Trophoblast cell (in vitro differentiated cells and primary cell): ENCODE measurements around the gene AACS.

Experiments used
- DNase-seq, 2 donors: peaks; one replicate each; pipeline ENCODE4 v3.0.0-alpha.2; 2016
- H2AFZ ChIP-seq: 2 replicates; pipeline ENCODE4 v1.6.1; 2013; ENCODE audit warnings: low read length, moderate library complexity, mild to moderate bottlenecking; ENCODE audit not compliant: insufficient read depth, poor library complexity
- H2AK5ac ChIP-seq: 2 replicates; pipeline ENCODE4 v1.6.1; 2013; ENCODE audit warnings: mild to moderate bottlenecking, low read length
- H2BK120ac ChIP-seq: 2 replicates; pipeline ENCODE4 v1.6.1; 2013; ENCODE audit warnings: low read length, mild to moderate bottlenecking, moderate library complexity; ENCODE audit not compliant: insufficient read depth, poor library complexity
- H2BK12ac ChIP-seq: 2 replicates; pipeline ENCODE4 v1.6.1; 2013; ENCODE audit warnings: mild to moderate bottlenecking, low read length, moderate library complexity
- H2BK5ac ChIP-seq: 2 replicates; pipeline ENCODE4 v1.6.1; 2013; ENCODE audit warnings: low read length, low read depth, moderate library complexity, mild to moderate bottlenecking; ENCODE audit not compliant: poor library complexity
- H3K14ac ChIP-seq: 2 replicates; pipeline ENCODE4 v1.6.1; 2013; ENCODE audit warnings: mild to moderate bottlenecking, low read length
- H3K18ac ChIP-seq: 2 replicates; pipeline ENCODE4 v1.6.1; 2013; ENCODE audit warnings: mild to moderate bottlenecking, low read length
- H3K23ac ChIP-seq: 2 replicates; pipeline ENCODE4 v1.6.1; 2013; ENCODE audit warnings: low read length
- H3K27ac ChIP-seq: 2 replicates; pipeline ENCODE4 v1.5.1; 2013; ENCODE audit warnings: low read depth, mild to moderate bottlenecking, inconsistent platforms, low read length, moderate library complexity
- H3K27me3 ChIP-seq: 2 replicates; pipeline ENCODE4 v1.6.1; 2013; ENCODE audit warnings: inconsistent platforms, mild to moderate bottlenecking, low read length, moderate library complexity; ENCODE audit not compliant: insufficient read depth
- H3K36me3 ChIP-seq, 2 experiments: 1 replicate in 1 of 2; 2 replicates in 1 of 2; pipeline ENCODE4 v1.6.1; 2013; ENCODE audit warnings: low read length in 2 of 2, mild to moderate bottlenecking in 2 of 2, moderate library complexity in 1 of 2; ENCODE audit not compliant: insufficient read depth in 2 of 2, control insufficient read depth in 1 of 2
- H3K4ac ChIP-seq: 2 replicates; pipeline ENCODE4 v1.6.1; 2013; ENCODE audit warnings: low read depth, mild to moderate bottlenecking, low read length, moderate library complexity
- H3K4me1 ChIP-seq, 2 experiments: 1 replicate in 1 of 2; 2 replicates in 1 of 2; pipeline ENCODE4 v1.6.1; 2013; ENCODE audit warnings: low read length in 2 of 2, mild to moderate bottlenecking in 2 of 2, moderate library complexity in 1 of 2; ENCODE audit not compliant: insufficient read depth in 2 of 2, control insufficient read depth in 1 of 2
- H3K4me2 ChIP-seq: 2 replicates; pipeline ENCODE4 v1.6.1; 2013; ENCODE audit warnings: inconsistent platforms, mild to moderate bottlenecking, low read length, moderate library complexity
- H3K4me3 ChIP-seq: 2 replicates; pipeline ENCODE4 v1.5.1; 2013; ENCODE audit warnings: mild to moderate bottlenecking, low read depth, low read length, inconsistent platforms
- H3K79me1 ChIP-seq: one replicate; pipeline ENCODE4 v1.6.1; 2013; ENCODE audit warnings: low read length
- H3K79me2 ChIP-seq: 2 replicates; pipeline ENCODE4 v1.6.1; 2013; ENCODE audit warnings: low read length, mild to moderate bottlenecking; ENCODE audit not compliant: control insufficient read depth, insufficient read depth, poor library complexity
- H3K9ac ChIP-seq: 2 replicates; pipeline ENCODE4 v1.6.1; 2013; ENCODE audit warnings: mild to moderate bottlenecking, low read length
- H3K9me3 ChIP-seq: 2 replicates; pipeline ENCODE4 v1.6.1; 2013; ENCODE audit warnings: low read depth, mild to moderate bottlenecking, control low read depth, inconsistent platforms, low read length; ENCODE audit not compliant: insufficient read depth
- H4K12ac ChIP-seq: 2 replicates; pipeline ENCODE4 v1.6.1; 2013; ENCODE audit warnings: low read depth, mild to moderate bottlenecking, low read length, moderate library complexity
- H4K8ac ChIP-seq: 2 replicates; pipeline ENCODE4 v1.6.1; 2013; ENCODE audit warnings: low read depth, mild to moderate bottlenecking, low read length, moderate library complexity
- H4K91ac ChIP-seq: one replicate; pipeline ENCODE4 v1.6.1; 2013; ENCODE audit warnings: low read depth, mild to moderate bottlenecking, low read length, moderate library complexity
- WGBS: extraction: QIAGEN DNeasy Blood & Tissue Kit; methylation state at CpG from one replicate; pipeline ENCODE4 v1.1.7; 2013; ENCODE audit warnings: missing lambda C conversion rate; ENCODE audit not compliant: insufficient read length, insufficient coverage; ENCODE audit errors: extremely low coverage; 5-methylcytosine and 5-hydroxymethylcytosine counted together

Gene AACS

GRCh38 chr12:125098676-125099408, 33.6 kb downstream of the AACS start:
- Histone ChIP-seq H3K9ac (no peak overlapping the region), H3K18ac (no peak overlapping the region), H2AK5ac (no peak overlapping the region), H3K79me1 (no peaks in the 10 kb centered on the region), H3K79me2 (no peaks in the 10 kb centered on the region), H2AFZ (no peak overlapping the region), H2BK12ac (no peak overlapping the region), H3K4me3 (no peak overlapping the region), H4K12ac (no peak overlapping the region), H3K27ac (no peak overlapping the region), H4K91ac (no peak overlapping the region), H3K4me2 (no peak overlapping the region), H3K4ac (no peak overlapping the region), H3K36me3 (peaks cover 11 to 19% of the 10 kb centered on the region in 2 experiments), H2BK120ac (no peak overlapping the region), H4K8ac (no peak overlapping the region), H3K9me3 (no peaks in the 10 kb centered on the region), H2BK5ac (no peak overlapping the region), H3K23ac (no peak overlapping the region), H3K27me3 (no peaks in the 10 kb centered on the region), H3K4me1 (no peaks in the 10 kb centered on the region), H3K14ac (no peak overlapping the region)
- WGBS: no CpG with 5 or more reads among the region's 15 CpGs
- DNase-seq: no peak

- no CpG with 5 or more reads among the region's 7 CpGs for WGBS
These were observed 34.2 kb downstream of the AACS start for GRCh38 chr12:125099409-125099782.

DNA sequence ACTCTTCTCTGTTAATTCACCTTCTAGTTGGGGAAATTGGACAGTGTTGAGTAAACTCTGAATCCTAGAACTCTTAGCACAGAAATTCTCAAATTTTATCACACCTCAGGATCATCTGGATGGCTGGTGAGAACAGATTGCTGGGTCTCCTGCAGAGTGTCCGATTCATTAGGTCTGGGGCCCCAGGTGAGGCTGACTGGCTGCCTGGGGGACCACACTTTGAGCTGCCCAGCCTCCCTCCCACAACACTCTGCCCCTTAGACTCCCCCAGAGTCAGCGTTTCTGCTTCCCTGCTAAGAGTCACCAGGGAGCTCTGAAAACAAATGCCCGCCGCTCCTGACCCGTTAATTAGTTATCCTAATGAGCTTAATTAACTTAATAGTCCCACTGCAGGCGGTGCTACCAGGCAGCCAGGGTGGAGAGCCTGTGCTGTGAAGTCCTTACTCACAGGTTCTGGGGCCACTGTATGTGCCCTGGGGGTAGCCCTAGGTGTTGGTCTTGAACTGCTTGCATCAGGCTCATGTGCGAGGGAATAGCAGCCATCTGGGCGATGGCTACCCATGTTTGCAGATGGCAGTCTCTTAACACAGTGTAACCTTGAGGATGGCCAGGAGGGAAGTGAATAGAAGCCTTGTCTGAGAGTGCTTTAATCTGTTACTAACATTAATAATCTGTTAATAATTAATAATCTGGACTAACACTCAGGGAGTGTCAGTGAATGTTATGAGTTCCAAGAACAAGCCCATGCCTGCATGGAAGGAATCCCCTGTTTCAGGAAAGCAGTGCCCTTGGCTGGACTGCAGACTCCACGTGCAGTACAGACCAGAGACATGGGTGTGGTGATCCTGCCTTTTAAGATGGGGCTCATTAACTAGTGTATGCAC, 35.6 kb downstream of the AACS start:
- Histone ChIP-seq H3K27ac (no peak overlapping the region), H2BK120ac (no peak overlapping the region), H3K9me3 (no peaks in the 10 kb centered on the region), H3K23ac (no peak overlapping the region), H4K91ac (no peak overlapping the region), H3K18ac (no peak overlapping the region), H4K8ac (no peak overlapping the region), H3K9ac (no peak overlapping the region), H4K12ac (no peak overlapping the region), H3K4me1 (no peaks in the 10 kb centered on the region), H2BK5ac (no peak overlapping the region), H3K27me3 (no peaks in the 10 kb centered on the region), H3K79me2 (no peaks in the 10 kb centered on the region), H2BK12ac (no peak overlapping the region), H3K4me2 (no peak overlapping the region), H3K14ac (no peak overlapping the region), H3K4me3 (no peak overlapping the region), H2AFZ (no peak overlapping the region), H2AK5ac (no peak overlapping the region), H3K4ac (no peak overlapping the region), H3K36me3 (peaks cover 4 to 20% of the 10 kb centered on the region in 2 experiments), H3K79me1 (no peaks in the 10 kb centered on the region)
- WGBS: no CpG with 5 or more reads among the region's 9 CpGs
- DNase-seq: no peak

More at GRCh38 chr12:125099409-125099782, 34.2 kb downstream of the AACS start:
- H3K79me2 ChIP-seq: no peaks in the 10 kb centered on the region
- no peaks in the 10 kb centered on the region for H3K9me3 ChIP-seq
- H3K36me3 ChIP-seq: peaks cover 9 to 20% of the 10 kb centered on the region in 2 experiments
- H3K14ac ChIP-seq: no peak overlapping the region
- DNase-seq: no peak
- no peak overlapping the region for H2AFZ ChIP-seq
- no peak overlapping the region for H3K4ac ChIP-seq
- no peak overlapping the region for H3K18ac ChIP-seq
- no peak overlapping the region for H2AK5ac ChIP-seq
- H3K27ac ChIP-seq: no peak overlapping the region
- no peak overlapping the region for H3K4me2 ChIP-seq
- no peaks in the 10 kb centered on the region for H3K4me1 ChIP-seq
- H2BK12ac ChIP-seq: no peak overlapping the region
- no peaks in the 10 kb centered on the region for H3K79me1 ChIP-seq
- no peak overlapping the region for H3K9ac ChIP-seq
- H2BK120ac ChIP-seq: no peak overlapping the region
- H3K27me3 ChIP-seq: no peaks in the 10 kb centered on the region
- H4K91ac ChIP-seq: no peak overlapping the region
- no peak overlapping the region for H2BK5ac ChIP-seq
- no peak overlapping the region for H4K8ac ChIP-seq
- no peak overlapping the region for H3K4me3 ChIP-seq
- H4K12ac ChIP-seq: no peak overlapping the region
- H3K23ac ChIP-seq: no peak overlapping the region

DNA sequence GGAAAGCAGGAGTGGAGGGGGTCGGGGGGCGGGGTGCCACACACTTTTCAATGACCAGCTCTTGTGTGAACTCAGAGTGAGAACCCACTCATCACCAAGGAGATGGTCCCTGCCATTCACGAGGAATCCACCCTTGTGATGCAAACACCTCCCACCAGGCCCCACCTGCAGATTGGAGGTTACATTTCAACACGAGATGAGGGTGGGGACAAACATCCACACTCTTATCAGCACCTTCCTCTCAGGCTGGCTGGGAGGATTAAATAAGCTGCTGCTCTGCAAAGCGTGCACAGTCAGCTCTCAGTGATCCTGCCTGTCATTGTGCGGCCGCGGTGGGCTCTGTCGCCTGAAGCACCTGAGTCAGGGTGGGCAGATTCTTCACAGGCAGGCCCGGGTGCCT, 39.7 kb downstream of the AACS start:
- Histone ChIP-seq H2BK5ac (no peak overlapping the region), H3K9me3 (no peaks in the 10 kb centered on the region)
- no CpG with 5 or more reads among the region's 10 CpGs for WGBS

More for the DNA sequence above, 39.7 kb downstream of the AACS start:
- no peak overlapping the region for H3K4ac ChIP-seq
- H4K8ac ChIP-seq: no peak overlapping the region
- no peak overlapping the region for H3K14ac ChIP-seq
- H4K12ac ChIP-seq: no peak overlapping the region
- H4K91ac ChIP-seq: no peak overlapping the region
- no peak overlapping the region for H3K9ac ChIP-seq
- H3K79me2 ChIP-seq: no peaks in the 10 kb centered on the region
- no peak overlapping the region for H3K27ac ChIP-seq
- H3K36me3 ChIP-seq: peaks cover 9 to 28% of the 10 kb centered on the region in 2 experiments
- no peak overlapping the region for H2BK12ac ChIP-seq
- no peak overlapping the region for H2BK120ac ChIP-seq
- no peaks in the 10 kb centered on the region for H3K27me3 ChIP-seq
- H2AFZ ChIP-seq: no peak overlapping the region
- no peaks in the 10 kb centered on the region for H3K79me1 ChIP-seq
- no peak overlapping the region for H3K18ac ChIP-seq
- H3K4me3 ChIP-seq: no peak overlapping the region
- no peak overlapping the region for H2AK5ac ChIP-seq
- H3K23ac ChIP-seq: no peak overlapping the region
- no peak for DNase-seq
- no peaks in the 10 kb centered on the region for H3K4me1 ChIP-seq
- no peak overlapping the region for H3K4me2 ChIP-seq
